Spinal cord (tissue), 10 donors: ENCODE measurements around the gene CDC16. TPM values are rescaled to one million over a fixed set of nuclear protein-coding genes. Genes with fewer than 3 reads are reported as not detected.
"Not testable (repeated sequence)": the region's sequence is repeated elsewhere in the genome, so short reads cannot be mapped to it uniquely, and the experiment has no call there.

Source experiments
- DNase-seq, 6 donors: peaks; one replicate each; pipeline versions ENCODE4 v3.0.0 to v3.0.0-alpha.2; 2013 to 2015; ENCODE audit warnings: low spot score in 6 of 6, low read depth in 4 of 6
- H3K27ac ChIP-seq: one replicate; pipeline ENCODE4 v1.5.1; 2013; ENCODE audit warnings: low read depth, low read length, control low read depth
- H3K27me3 ChIP-seq: one replicate; pipeline ENCODE4 v1.6.1; 2013; ENCODE audit warnings: low read length; ENCODE audit not compliant: control insufficient read depth, insufficient read depth
- H3K36me3 ChIP-seq: one replicate; pipeline ENCODE4 v1.6.1; 2013; ENCODE audit warnings: low read length; ENCODE audit not compliant: control insufficient read depth, insufficient read depth
- H3K4me1 ChIP-seq: one replicate; pipeline ENCODE4 v1.6.1; 2013; ENCODE audit warnings: low read length; ENCODE audit not compliant: control insufficient read depth, insufficient read depth
- H3K4me3 ChIP-seq: one replicate; pipeline ENCODE4 v1.5.1; 2013; ENCODE audit warnings: low read depth, low read length, control low read depth
- H3K9me3 ChIP-seq: one replicate; pipeline ENCODE4 v1.6.1; 2013; ENCODE audit warnings: low read length; ENCODE audit not compliant: control insufficient read depth, insufficient read depth
- whole genome bisulfite sequencing: methylation state at CpG from one replicate; pipeline ENCODE4 v1.1.5; 2013; ENCODE audit warnings: missing lambda C conversion rate; ENCODE audit not compliant: insufficient coverage; 5-methylcytosine and 5-hydroxymethylcytosine counted together
- polyA plus RNA-seq, 2 donors: library from polyadenylated mRNA; unstranded; fragments of 120-200 nt; gene quantifications; one replicate each; pipeline ENCODE4 v1.2.1, GENCODE V29; 2013; ENCODE audit not compliant: insufficient read length in 2 of 2
- total RNA-seq, 2 donors: library from RNA; depleted of rRNA in 1 of 2; stranded (reverse); fragments of 120-200 nt in 1 of 2; fragments of >200 nt in 1 of 2; gene quantifications; one replicate each; pipeline versions ENCODE4 v1.2.3 to v1.2.4, GENCODE V29; 2013 to 2014
- donor health status: healthy.

CDC16 gene
- total and polyA plus RNA-seq, 4 donors = 71.5 to 98.1 (median 88.1) TPM

DNA sequence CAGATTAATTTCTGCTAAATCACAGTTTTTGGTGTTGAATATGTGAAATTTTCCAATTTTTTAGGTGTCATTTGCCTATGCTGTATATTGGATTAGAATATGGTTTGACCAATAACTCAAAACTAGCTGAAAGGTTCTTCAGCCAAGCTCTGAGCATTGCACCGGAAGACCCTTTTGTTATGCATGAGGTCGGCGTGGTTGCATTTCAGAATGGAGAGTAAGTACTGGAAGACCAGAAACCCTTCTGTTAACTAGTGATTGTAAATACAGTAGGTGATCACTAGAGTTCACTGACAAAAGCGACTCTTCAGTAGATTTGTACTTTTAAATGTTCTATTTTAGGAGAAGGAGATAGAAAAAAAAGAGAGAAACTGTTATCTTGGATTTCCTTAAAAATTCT lies 22.3 kb downstream of the CDC16 start:
- H3K36me3 ChIP-seq = peaks cover 31% of the 10 kb centered on the region
- no peak overlapping the region for H3K4me3 ChIP-seq
- DNase-seq = no peak
- no CpG with 5 or more reads among the region's 4 CpGs for WGBS
- no peaks in the 10 kb centered on the region for H3K27me3 ChIP-seq
- no peaks in the 10 kb centered on the region for H3K4me1 ChIP-seq
- H3K9me3 ChIP-seq = no peaks in the 10 kb centered on the region
- H3K27ac ChIP-seq = no peak overlapping the region

DNA sequence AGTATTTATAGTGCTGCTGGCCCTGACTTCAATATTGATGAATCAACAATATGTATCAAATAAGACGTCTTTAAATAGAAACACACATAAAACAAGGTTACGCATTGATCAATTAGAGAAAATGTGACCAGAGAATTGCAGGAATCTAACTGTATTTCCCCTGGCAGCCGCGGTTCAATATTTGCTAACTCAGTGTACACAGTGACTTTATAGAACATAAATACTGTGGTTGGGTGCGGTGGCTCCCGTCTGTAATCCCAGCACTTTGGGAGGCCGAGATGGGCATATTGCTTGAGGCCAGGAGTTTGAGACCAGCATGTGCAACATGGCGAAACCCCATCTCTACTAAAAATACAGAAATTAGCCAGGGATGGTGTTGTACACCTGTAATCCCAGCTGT lies 23.9 kb downstream of the CDC16 start:
- peaks cover 35% of the 10 kb centered on the region for H3K36me3 ChIP-seq
- DNase-seq = no peak
- no peak overlapping the region for H3K4me3 ChIP-seq
- no CpG with 5 or more reads among the region's 8 CpGs for WGBS
- no peaks in the 10 kb centered on the region for H3K4me1 ChIP-seq
- H3K27me3 ChIP-seq = no peaks in the 10 kb centered on the region
- no peak overlapping the region for H3K27ac ChIP-seq
- no peaks in the 10 kb centered on the region for H3K9me3 ChIP-seq

DNA sequence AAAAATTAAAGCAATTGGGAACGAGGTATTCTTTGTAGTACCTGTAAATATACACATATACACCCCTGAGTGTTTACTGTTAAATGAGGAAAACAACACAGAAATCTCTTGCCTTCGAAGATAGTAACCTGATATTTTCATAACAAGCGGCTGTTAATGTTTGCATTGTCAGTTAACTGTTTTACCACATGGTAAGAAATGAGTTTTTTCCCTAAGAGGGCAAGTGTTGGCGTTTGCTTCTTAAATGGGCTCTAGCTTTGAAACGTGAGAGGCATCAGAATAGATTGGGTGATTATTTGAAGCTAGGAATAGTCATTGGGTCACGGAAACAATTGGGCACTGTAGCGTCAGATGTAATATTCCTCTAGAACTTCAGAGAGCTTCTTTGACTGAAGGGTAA lies 24.7 kb downstream of the CDC16 start:
- peaks cover 43% of the 10 kb centered on the region for H3K36me3 ChIP-seq
- H3K27ac ChIP-seq = no peak overlapping the region
- 94% methylated on average over 5 of the region's 7 CpGs for WGBS
- no peaks in the 10 kb centered on the region for H3K27me3 ChIP-seq
- H3K9me3 ChIP-seq = no peaks in the 10 kb centered on the region
- no peak for DNase-seq
- H3K4me3 ChIP-seq = no peak overlapping the region
- no peaks in the 10 kb centered on the region for H3K4me1 ChIP-seq

DNA sequence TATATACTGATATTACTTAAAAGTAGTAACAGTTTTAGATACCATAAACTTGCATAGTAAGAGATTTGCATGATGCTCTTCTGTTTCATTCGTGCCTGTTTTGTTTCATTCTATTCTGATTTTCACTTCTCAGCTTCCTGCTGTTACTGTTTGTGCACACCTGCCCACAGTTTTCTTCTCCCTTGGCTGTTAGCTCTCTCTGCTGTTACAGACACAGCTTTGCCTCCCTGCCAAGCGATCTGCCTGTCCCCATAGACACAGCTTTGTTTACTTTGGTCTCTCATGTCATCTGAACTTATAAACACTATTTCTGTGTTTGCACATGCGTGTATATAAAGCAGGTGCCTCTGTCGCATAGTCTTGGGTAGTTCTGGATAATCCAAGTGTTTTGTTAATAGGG lies 25.3 kb downstream of the CDC16 start:
- H3K27me3 ChIP-seq = no peaks in the 10 kb centered on the region
- peaks cover 46% of the 10 kb centered on the region for H3K36me3 ChIP-seq
- H3K9me3 ChIP-seq = no peaks in the 10 kb centered on the region
- H3K27ac ChIP-seq = no peak overlapping the region
- H3K4me3 ChIP-seq = no peak overlapping the region
- DNase-seq = no peak
- no peaks in the 10 kb centered on the region for H3K4me1 ChIP-seq
- 82% methylated on average over 4 of the region's 4 CpGs for WGBS

DNA sequence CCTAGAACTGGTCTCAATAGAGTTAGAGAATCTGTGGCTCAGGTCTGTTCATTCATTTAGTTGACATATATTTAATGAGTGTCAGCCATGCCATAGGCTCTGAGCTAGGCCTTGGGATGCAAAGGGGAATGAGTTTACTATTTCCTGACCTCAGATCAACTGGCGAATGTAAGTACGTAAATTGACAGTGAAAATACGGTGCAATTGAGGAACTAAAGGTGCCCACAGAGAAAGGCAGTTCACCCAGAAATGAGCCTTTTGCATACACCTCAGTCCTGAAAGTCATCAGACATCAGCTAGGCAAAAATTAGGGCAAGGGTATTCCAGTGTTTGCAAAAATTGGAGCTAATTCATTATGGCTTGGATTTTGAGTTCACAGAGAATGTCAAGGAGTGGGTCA lies 26.1 kb downstream of the CDC16 start:
- no peak overlapping the region for H3K27ac ChIP-seq
- 88% methylated on average over 3 of the region's 3 CpGs for WGBS
- peaks cover 45% of the 10 kb centered on the region for H3K36me3 ChIP-seq

DNA sequence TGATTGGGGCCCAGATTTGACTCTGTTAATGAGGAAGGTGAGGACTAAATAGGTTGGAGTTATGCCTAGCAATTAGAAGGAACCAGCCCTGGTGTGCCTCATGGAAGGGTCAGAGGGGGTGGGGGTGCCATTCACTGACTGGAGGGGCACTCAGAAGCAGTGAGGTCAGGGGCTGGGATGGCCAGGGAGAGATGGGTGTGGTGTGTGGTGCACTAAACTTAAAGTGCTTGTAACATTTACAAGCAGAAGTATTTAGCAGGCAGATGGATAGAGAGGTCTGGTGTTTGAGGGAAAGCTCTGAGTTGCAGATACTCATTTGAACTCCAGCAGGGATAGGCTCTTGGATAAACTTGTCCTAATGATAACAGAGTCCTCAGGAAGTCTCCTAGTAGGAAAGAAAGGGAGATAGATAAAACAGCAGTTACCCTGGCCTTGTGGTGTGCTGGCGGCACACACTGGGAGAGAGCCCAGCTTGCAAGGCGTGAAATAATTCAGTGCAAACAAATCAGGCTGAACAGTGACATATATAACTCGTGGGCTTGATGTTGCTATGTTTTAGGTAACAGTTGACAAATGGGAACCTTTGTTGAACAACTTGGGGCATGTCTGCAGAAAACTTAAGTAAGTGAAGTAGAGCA lies 26.8 kb downstream of the CDC16 start:
- no peaks in the 10 kb centered on the region for H3K27me3 ChIP-seq
- no peaks in the 10 kb centered on the region for H3K9me3 ChIP-seq
- no peak for DNase-seq
- H3K4me3 ChIP-seq = no peak overlapping the region
- H3K27ac ChIP-seq = no peak overlapping the region
- 47% methylated on average over 3 of the region's 3 CpGs for WGBS
- no peaks in the 10 kb centered on the region for H3K4me1 ChIP-seq
- H3K36me3 ChIP-seq = peaks cover 50% of the 10 kb centered on the region

More for the DNA sequence above, 26.1 kb downstream of the CDC16 start:
- no peak for DNase-seq
- H3K27me3 ChIP-seq = no peaks in the 10 kb centered on the region
- no peaks in the 10 kb centered on the region for H3K4me1 ChIP-seq
- no peak overlapping the region for H3K4me3 ChIP-seq
- no peaks in the 10 kb centered on the region for H3K9me3 ChIP-seq

DNA sequence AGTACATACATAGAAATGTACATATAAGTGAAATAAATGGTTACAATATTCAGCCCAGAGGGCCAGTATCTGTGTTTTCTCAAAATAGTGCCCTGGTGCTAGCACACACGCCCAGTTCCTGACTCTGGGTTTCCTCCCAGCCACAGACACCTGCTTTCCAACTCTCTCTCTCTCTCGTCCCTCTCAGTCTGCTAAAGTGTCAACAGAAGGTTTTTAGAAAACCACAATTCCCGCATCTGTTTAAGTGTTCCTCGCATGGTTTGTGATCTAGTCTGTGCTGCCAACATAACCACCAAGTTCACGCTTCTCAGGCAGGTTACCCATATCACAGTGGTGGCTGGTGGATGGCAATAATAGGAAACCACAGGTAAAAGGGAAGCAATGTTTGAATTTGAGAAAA lies 28.9 kb downstream of the CDC16 start:
- 60% methylated on average over 2 of the region's 5 CpGs for WGBS

DNA sequence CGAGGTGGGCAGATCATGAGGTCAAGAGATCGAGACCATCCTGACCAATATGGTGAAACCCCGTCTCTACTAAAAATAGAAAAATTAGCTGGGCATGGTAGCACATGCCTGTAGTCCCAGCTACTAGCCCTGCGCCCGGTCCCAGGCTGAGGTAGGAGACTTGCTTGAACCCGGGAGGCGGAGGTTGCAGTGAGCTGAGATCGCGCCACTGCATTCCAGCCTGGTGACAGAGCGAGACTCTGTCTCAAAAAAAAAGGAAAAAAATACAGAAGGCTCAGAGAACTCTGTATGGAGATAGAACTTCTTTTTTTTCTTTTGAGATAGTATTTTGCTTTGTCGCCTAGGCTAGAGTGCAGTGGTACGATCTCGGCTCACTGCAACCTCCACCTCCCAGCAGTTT lies 29.6 kb downstream of the CDC16 start:
- H3K4me1 ChIP-seq, H3K4me3 ChIP-seq, H3K27me3 ChIP-seq, H3K9me3 ChIP-seq, H3K27ac ChIP-seq, DNase-seq: not testable (repeated sequence)
- peaks cover 58% of the 10 kb centered on the region for H3K36me3 ChIP-seq
- WGBS = 100% methylated on average over 8 of the region's 13 CpGs

More for the DNA sequence above, 28.9 kb downstream of the CDC16 start:
- Histone ChIP-seq H3K4me1 (no peaks in the 10 kb centered on the region), H3K27ac (no peak overlapping the region), H3K9me3 (no peaks in the 10 kb centered on the region), H3K4me3 (no peak overlapping the region), H3K36me3 (peaks cover 58% of the 10 kb centered on the region), H3K27me3 (no peaks in the 10 kb centered on the region)
- DNase-seq = no peak

DNA sequence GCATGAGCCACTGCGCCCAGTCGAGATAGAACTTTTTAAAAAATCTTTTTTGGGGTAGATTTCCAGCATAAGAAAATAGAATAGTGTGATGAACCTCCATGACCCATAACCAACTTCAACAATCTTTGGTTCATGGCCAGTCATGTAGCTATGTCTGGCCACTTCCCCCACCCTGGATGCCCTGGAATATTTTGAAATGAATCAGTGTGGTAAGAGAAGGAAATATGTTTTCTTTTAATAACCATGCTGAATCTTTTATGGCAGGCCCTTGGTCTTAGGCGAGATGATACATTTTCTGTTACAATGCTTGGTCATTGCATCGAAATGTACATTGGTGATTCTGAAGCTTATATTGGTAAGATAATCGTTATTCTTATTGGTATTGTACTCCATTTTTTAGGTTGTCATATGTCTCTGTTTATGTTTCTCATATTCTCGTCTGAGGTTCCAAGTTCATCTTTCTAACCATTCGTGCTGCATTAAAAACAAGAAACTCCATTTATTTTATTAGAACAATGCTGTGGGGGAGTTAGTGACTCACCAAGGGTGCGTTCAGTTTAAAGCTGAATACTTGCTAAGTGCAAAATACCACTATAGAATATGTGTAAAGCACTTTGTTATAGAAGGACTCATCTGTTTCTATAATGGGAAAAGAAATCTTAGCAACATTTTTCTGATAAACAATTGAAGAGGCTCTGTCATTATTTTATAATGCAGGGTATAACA lies 30.4 kb downstream of the CDC16 start:
- 100% methylated on average over 2 of the region's 8 CpGs for WGBS

DNA sequence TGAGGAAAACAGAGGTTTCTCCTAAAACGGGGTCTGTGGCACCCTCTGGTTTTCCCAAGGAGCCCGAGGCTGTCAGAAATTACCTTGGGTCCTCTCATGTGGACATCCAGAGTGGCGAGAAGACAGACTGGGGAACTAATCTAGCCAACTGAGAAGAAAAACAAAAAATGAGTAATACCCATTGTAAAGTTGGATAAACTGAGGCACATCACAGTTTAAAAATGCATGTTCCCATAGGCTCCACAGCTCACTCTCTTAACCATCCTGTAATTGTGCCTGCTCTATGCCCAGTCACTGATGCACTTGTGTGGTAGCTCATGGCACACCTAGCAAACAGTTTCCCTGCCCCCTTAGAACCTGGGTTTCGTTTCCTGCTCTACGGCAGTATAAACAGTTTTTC lies 31.5 kb downstream of the CDC16 start:
- 100% methylated on average over 1 of the region's 5 CpGs for WGBS

More for the DNA sequence above, 30.4 kb downstream of the CDC16 start:
- Histone ChIP-seq H3K4me3 (no peak overlapping the region), H3K36me3 (peaks cover 60% of the 10 kb centered on the region), H3K27me3 (no peaks in the 10 kb centered on the region), H3K9me3 (no peaks in the 10 kb centered on the region), H3K27ac (no peak overlapping the region), H3K4me1 (no peaks in the 10 kb centered on the region)
- no peak for DNase-seq

More for the DNA sequence above, 31.5 kb downstream of the CDC16 start:
- Histone ChIP-seq H3K36me3 (peaks cover 56% of the 10 kb centered on the region), H3K4me3 (no peak overlapping the region), H3K9me3 (no peaks in the 10 kb centered on the region), H3K4me1 (no peaks in the 10 kb centered on the region), H3K27ac (no peak overlapping the region), H3K27me3 (no peaks in the 10 kb centered on the region)
- no peak for DNase-seq
